HepG2 (cell line): ENCODE measurements around the gene IL1R1. TPM values are rescaled to one million over a fixed set of nuclear protein-coding genes. Genes with fewer than 3 reads are reported as not detected.

Experiments
- CBX2 ChIP-seq, 2 experiments: fragments of 200-600 bp in 1 of 2; sonication (generic); formaldehyde crosslinking in 1 of 2; IDR thresholded peaks; 2 replicates each; pipeline versions ENCODE4 v1.7.0 to v1.8.1; 2018 to 2022; ENCODE audit warnings: low read depth in 2 of 2, low read length in 1 of 2, mild to moderate bottlenecking in 1 of 2, missing genetic modification reagents in 1 of 2
- HMGA1 ChIP-seq: sonication (generic); formaldehyde crosslinking; conservative IDR thresholded peaks from 2 replicates; pipeline ENCODE4 v1.4.0; 2020; ENCODE audit warnings: missing genetic modification reagents
- HOXA5 ChIP-seq: sonication (generic); formaldehyde crosslinking; IDR thresholded peaks from 2 replicates; pipeline ENCODE4 v1.4.0; 2020; ENCODE audit warnings: missing genetic modification reagents
- IRF9 ChIP-seq: sonication (generic); formaldehyde crosslinking; IDR thresholded peaks from 2 replicates; pipeline ENCODE4 v1.8.0; 2022; ENCODE audit warnings: missing genetic modification reagents, mild to moderate bottlenecking, borderline replicate concordance
- KDM3A ChIP-seq: IDR thresholded peaks from 2 replicates; pipeline ENCODE4 v1.6.1; 2018; ENCODE audit warnings: low read depth, missing compliant biosample characterization
- MXD3 ChIP-seq: IDR thresholded peaks from 2 replicates; pipeline ENCODE4 v1.6.1; 2016; ENCODE audit warnings: mild to moderate bottlenecking, missing biosample characterization, missing genetic modification reagents
- NCOR1 ChIP-seq: fragments of 200-600 bp; sonication (generic); IDR thresholded peaks from 2 replicates; pipeline ENCODE4 v1.7.0; 2017; ENCODE audit warnings: antibody characterized with exemption, low read length, borderline replicate concordance
- NR3C1 ChIP-seq: sonication (generic); formaldehyde crosslinking; IDR thresholded peaks from 2 replicates; pipeline ENCODE4 v1.4.0; 2020; ENCODE audit warnings: missing genetic modification reagents
- SIX1 ChIP-seq: sonication (generic); formaldehyde crosslinking; IDR thresholded peaks from 2 replicates; pipeline ENCODE4 v1.4.0; 2020; ENCODE audit warnings: missing genetic modification reagents, borderline replicate concordance
- UBTF ChIP-seq: sonication (generic); formaldehyde crosslinking; IDR thresholded peaks from 2 replicates; pipeline ENCODE4 v1.4.0; 2020; ENCODE audit warnings: mild to moderate bottlenecking, missing genetic modification reagents
- XRCC5 ChIP-seq: fragments of 200-400 bp; formaldehyde crosslinking; optimal IDR thresholded peaks from 2 replicates; pipeline ENCODE3; 2017; ENCODE audit warnings: mild to moderate bottlenecking, low read length
- ZNF12 ChIP-seq: sonication (generic); formaldehyde crosslinking; IDR thresholded peaks from 2 replicates; pipeline ENCODE4 v1.5.0; 2020; ENCODE audit warnings: missing genetic modification reagents
- ZNF337 ChIP-seq: sonication (generic); formaldehyde crosslinking; IDR thresholded peaks from 2 replicates; pipeline ENCODE4 v1.5.1; 2020; ENCODE audit warnings: missing genetic modification reagents, low read depth, mild to moderate bottlenecking, borderline replicate concordance
- ZNF446 ChIP-seq: sonication (generic); formaldehyde crosslinking; IDR thresholded peaks from 2 replicates; pipeline ENCODE4 v1.5.0; 2020; ENCODE audit warnings: mild to moderate bottlenecking, missing genetic modification reagents
- polyA plus RNA-seq, 8 experiments: library from polyadenylated mRNA; depleted of rRNA in 3 of 8; stranded (reverse) in 7 of 8; unstranded in 1 of 8; fragments of >200 nt; fragmentation: Illumina TruSeq in 4 of 8; extraction: Trizol in 4 of 8; gene quantifications; 2 replicates each; pipeline versions ENCODE4 v1.2.1 to v1.2.3, GENCODE V29; 2011 to 2016; ENCODE audit warnings: low read depth in 4 of 8, missing spikeins in 1 of 8, mixed read lengths in 1 of 8; ENCODE audit not compliant: insufficient read depth in 1 of 8
- total RNA-seq, 5 experiments: library from RNA; depleted of rRNA; stranded (reverse); fragments of >200 nt; fragmentation: Illumina TruSeq; extraction: Trizol; gene quantifications; 2 replicates each; pipeline ENCODE4 v1.2.3, GENCODE V29; 2016; ENCODE audit warnings: low read depth in 1 of 5
- TF ChIP-seq, protein P1 (sequence below): sonication (generic); formaldehyde crosslinking; IDR thresholded peaks from 2 replicates; pipeline ENCODE4 v1.4.0; 2020; ENCODE audit warnings: missing genetic modification reagents
- TF ChIP-seq, protein P2 (sequence below): IDR thresholded peaks from 2 replicates; pipeline ENCODE4 v1.6.1; 2016
- TF ChIP-seq, protein P3 (sequence below): sonication (generic); formaldehyde crosslinking; IDR thresholded peaks from 2 replicates; pipeline ENCODE4 v1.8.1; 2022; ENCODE audit warnings: low read depth, mild to moderate bottlenecking, missing genetic modification reagents

IL1R1 gene
- total and polyA plus RNA-seq, 2 of the 13 experiments (the other 11 are each of a cell fraction or from before 2014, with no cell fraction given) = 38.0 to 93.1 TPM

- TF ChIP-seq UBTF (CRISPR knock-in tag) = peak; percentile 14; the same call in 1 of the 2 replicates
- no peak for TF ChIP-seq ZNF12
- no peak for TF ChIP-seq ZNF446
- TF ChIP-seq, protein P1, sequence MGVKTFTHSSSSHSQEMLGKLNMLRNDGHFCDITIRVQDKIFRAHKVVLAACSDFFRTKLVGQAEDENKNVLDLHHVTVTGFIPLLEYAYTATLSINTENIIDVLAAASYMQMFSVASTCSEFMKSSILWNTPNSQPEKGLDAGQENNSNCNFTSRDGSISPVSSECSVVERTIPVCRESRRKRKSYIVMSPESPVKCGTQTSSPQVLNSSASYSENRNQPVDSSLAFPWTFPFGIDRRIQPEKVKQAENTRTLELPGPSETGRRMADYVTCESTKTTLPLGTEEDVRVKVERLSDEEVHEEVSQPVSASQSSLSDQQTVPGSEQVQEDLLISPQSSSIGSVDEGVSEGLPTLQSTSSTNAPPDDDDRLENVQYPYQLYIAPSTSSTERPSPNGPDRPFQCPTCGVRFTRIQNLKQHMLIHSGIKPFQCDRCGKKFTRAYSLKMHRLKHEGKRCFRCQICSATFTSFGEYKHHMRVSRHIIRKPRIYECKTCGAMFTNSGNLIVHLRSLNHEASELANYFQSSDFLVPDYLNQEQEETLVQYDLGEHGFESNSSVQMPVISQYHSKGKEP = no peak
- TF ChIP-seq NR3C1 (CRISPR knock-in tag) = no peak
- TF ChIP-seq HMGA1 (CRISPR knock-in tag) = no peak
- TF ChIP-seq XRCC5 = no peak
- TF ChIP-seq MXD3 = no peak
- TF ChIP-seq KDM3A = 0 out of 2 replicates have a peak, but pooled peaks have one; percentile 53
- no peak for TF ChIP-seq CBX2 (IDR thresholded peaks at IDR 0.05; ENCODE audit: low read depth, low read length)
- TF ChIP-seq CBX2 (CRISPR knock-in tag; IDR thresholded peaks at IDR 0.05; ENCODE audit: low read depth) = no peak
- TF ChIP-seq HOXA5 = no peak
- TF ChIP-seq SIX1 (CRISPR knock-in tag) = no peak
- TF ChIP-seq, protein P2, sequence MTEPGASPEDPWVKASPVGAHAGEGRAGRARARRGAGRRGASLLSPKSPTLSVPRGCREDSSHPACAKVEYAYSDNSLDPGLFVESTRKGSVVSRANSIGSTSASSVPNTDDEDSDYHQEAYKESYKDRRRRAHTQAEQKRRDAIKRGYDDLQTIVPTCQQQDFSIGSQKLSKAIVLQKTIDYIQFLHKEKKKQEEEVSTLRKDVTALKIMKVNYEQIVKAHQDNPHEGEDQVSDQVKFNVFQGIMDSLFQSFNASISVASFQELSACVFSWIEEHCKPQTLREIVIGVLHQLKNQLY (CRISPR knock-in tag) = no peak
- TF ChIP-seq IRF9 = no peak
- TF ChIP-seq, protein P3, sequence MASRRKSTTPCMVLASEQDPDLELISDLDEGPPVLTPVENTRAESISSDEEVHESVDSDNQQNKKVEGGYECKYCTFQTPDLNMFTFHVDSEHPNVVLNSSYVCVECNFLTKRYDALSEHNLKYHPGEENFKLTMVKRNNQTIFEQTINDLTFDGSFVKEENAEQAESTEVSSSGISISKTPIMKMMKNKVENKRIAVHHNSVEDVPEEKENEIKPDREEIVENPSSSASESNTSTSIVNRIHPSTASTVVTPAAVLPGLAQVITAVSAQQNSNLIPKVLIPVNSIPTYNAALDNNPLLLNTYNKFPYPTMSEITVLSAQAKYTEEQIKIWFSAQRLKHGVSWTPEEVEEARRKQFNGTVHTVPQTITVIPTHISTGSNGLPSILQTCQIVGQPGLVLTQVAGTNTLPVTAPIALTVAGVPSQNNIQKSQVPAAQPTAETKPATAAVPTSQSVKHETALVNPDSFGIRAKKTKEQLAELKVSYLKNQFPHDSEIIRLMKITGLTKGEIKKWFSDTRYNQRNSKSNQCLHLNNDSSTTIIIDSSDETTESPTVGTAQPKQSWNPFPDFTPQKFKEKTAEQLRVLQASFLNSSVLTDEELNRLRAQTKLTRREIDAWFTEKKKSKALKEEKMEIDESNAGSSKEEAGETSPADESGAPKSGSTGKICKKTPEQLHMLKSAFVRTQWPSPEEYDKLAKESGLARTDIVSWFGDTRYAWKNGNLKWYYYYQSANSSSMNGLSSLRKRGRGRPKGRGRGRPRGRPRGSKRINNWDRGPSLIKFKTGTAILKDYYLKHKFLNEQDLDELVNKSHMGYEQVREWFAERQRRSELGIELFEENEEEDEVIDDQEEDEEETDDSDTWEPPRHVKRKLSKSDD (CRISPR knock-in tag) = no peak
- TF ChIP-seq NCOR1 = 0 out of 2 replicates have a peak, but pooled peaks have one; percentile 16
- TF ChIP-seq ZNF337 = no peak
Measured at GRCh38 chr2:102143450-102143985, 972 bp downstream of the IL1R1 start (continued).
